Activated CD4-positive, alpha-beta T cell treated with anti-CD3 and anti-CD28 coated beads, Interleukin-2, Interleukin-6, amounts not matched to agents 100 ng/mL and 50 ng/mL, durations not matched to agents 16 hours and 8 hours (primary cell): ENCODE data around the gene RABGAP1L.
"Not testable (repeated sequence)": the region's sequence is repeated elsewhere in the genome, so short reads cannot be mapped to it uniquely, and the experiment has no call there.

ENCODE experiments used
- DNase-seq: peaks from one replicate; pipeline ENCODE4 v3.0.0-alpha.2; 2020

The RABGAP1L gene

GRCh38 chr1:174204697-174205308, 45.5 kb downstream of the RABGAP1L start:
- DNase-seq, result peak; percentile 71

- DNase-seq, result peak; percentile 63
These were observed 47.0 kb downstream of the RABGAP1L start for GRCh38 chr1:174206148-174206836.

GRCh38 chr1:174209347-174210187, 50.2 kb downstream of the RABGAP1L start:
- DNase-seq, result peak; percentile 65

- no peak for DNase-seq
These were observed 52.2 kb downstream of the RABGAP1L start for GRCh38 chr1:174211486-174211885.

- no peak for DNase-seq
These were observed 56.4 kb downstream of the RABGAP1L start for GRCh38 chr1:174215766-174216165.

- no peak for DNase-seq
These were observed 57.9 kb downstream of the RABGAP1L start for GRCh38 chr1:174217248-174217647.

GRCh38 chr1:174217787-174218574, 58.7 kb downstream of the RABGAP1L start:
- peak; percentile 56 for DNase-seq

GRCh38 chr1:174218983-174219382, 59.7 kb downstream of the RABGAP1L start:
- DNase-seq, result no peak

- DNase-seq, result no peak
These were observed 60.5 kb downstream of the RABGAP1L start for GRCh38 chr1:174219606-174220370.

GRCh38 chr1:174221681-174222080, 62.4 kb downstream of the RABGAP1L start:
- DNase-seq, result no peak

- peak; percentile 53 for DNase-seq
These were observed 63.0 kb downstream of the RABGAP1L start for GRCh38 chr1:174222166-174222949.

GRCh38 chr1:174224641-174225040, 65.3 kb downstream of the RABGAP1L start:
- no peak for DNase-seq

- no peak for DNase-seq
These were observed 66.3 kb downstream of the RABGAP1L start for GRCh38 chr1:174225499-174226204.

GRCh38 chr1:174230399-174230798, 71.1 kb downstream of the RABGAP1L start:
- no peak for DNase-seq

GRCh38 chr1:174232761-174233160, 73.4 kb downstream of the RABGAP1L start:
- no peak for DNase-seq

- DNase-seq, result not testable (repeated sequence)
These were observed 79.7 kb downstream of the RABGAP1L start for GRCh38 chr1:174238845-174239501.

GRCh38 chr1:174239541-174239940, 80.2 kb downstream of the RABGAP1L start:
- DNase-seq, result no peak

GRCh38 chr1:174242856-174243255, 83.5 kb downstream of the RABGAP1L start:
- DNase-seq, result no peak

GRCh38 chr1:174243451-174244000, 84.2 kb downstream of the RABGAP1L start:
- DNase-seq, result no peak

- no peak for DNase-seq
These were observed 84.7 kb downstream of the RABGAP1L start for GRCh38 chr1:174244017-174244416.
